GM10266 (cell line): ENCODE measurements around the gene ANXA2R.
"Not testable (repeated sequence)": the region's sequence is repeated elsewhere in the genome, so short reads cannot be mapped to it uniquely, and the experiment has no call there.

Experiments
- DNase-seq: peaks from one replicate; pipeline ENCODE4 v3.0.0; 2012; ENCODE audit errors: extremely low spot score
- TF ChIP-seq, protein P1 (sequence below): IDR thresholded peaks from 2 replicates; pipeline ENCODE4 v1.5.1; 2012; ENCODE audit warnings: mild to moderate bottlenecking, low read depth; ENCODE audit not compliant: control insufficient read depth, insufficient read depth; ENCODE audit errors: missing control alignments

ANXA2R gene

DNA sequence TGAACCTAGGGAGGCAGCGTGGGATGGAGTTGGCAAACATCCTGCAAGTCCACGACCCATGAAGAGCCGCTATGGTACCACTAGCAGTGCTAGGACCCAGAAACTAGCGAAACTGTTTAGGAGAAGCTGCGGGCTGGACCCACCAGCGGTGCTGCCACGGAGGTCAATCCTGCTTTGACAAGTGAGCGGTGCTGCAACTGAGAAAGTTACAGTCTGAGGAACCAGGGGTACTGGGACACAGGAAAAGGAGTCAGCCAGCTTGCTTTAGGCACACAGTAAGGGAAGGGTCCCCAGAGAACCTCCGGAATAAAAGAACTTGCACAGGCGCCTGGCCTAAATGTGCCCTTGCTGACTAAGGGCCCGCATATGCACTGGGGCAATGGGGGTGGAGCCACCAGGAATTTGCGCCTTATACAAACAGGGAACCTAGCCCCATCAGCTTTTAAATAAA is 23.6 kb upstream of the ANXA2R start:
- TF ChIP-seq, protein P1, sequence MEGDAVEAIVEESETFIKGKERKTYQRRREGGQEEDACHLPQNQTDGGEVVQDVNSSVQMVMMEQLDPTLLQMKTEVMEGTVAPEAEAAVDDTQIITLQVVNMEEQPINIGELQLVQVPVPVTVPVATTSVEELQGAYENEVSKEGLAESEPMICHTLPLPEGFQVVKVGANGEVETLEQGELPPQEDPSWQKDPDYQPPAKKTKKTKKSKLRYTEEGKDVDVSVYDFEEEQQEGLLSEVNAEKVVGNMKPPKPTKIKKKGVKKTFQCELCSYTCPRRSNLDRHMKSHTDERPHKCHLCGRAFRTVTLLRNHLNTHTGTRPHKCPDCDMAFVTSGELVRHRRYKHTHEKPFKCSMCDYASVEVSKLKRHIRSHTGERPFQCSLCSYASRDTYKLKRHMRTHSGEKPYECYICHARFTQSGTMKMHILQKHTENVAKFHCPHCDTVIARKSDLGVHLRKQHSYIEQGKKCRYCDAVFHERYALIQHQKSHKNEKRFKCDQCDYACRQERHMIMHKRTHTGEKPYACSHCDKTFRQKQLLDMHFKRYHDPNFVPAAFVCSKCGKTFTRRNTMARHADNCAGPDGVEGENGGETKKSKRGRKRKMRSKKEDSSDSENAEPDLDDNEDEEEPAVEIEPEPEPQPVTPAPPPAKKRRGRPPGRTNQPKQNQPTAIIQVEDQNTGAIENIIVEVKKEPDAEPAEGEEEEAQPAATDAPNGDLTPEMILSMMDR = no peak
- DNase-seq = no peak

DNA sequence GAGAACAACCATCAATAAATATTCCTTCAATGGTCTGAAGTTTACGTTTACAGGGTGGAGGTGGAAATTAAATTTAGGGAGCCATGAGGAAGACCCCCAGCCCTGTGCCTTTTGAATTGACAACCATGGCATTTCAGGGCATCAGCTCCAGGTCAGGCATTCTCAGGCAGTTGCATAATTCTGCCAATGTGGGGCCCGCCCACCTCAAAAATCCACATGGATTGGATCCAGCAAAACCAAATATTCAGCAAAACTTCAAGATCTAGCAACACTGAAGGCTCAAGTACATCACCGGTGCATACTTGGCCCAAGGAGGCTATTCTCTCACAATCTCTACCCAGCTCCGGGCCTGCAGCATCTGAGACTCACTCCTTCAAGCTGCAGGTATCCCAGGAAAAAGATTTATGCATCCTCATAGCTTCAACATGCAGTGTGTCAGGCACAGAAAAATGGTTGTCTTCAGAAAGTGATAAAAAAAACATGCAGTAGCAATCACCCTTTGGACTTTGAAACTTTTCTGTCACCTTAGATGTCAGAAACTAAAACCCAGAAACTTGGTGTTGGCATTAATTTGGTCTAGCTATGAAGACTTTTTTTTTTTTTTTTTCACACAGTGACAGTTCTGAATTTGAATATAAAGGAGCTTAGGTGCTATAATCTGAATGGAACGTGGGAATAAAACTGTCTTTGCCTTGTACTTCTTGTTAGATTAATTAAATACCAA is 21.4 kb upstream of the ANXA2R start:
- DNase-seq = no peak
- TF ChIP-seq, protein P1 = no peak

DNA sequence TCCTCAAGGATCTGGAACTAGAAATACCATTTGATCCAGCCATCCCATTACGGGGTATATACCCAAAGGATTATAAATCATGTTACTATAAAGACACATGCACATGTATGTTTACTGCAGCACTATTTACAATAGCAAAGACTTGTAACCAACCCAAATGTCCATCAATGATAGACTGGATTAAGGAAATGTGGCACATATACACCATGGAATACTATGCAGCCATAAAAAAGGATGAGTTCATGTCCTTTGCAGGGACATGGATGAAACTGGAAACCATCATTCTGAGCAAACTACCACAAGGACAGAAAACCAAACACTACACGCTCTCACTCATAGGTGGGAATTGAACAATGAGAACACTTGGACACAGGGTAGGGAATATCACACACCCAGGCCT is 19.9 kb upstream of the ANXA2R start:
- DNase-seq = not testable (repeated sequence)

DNA sequence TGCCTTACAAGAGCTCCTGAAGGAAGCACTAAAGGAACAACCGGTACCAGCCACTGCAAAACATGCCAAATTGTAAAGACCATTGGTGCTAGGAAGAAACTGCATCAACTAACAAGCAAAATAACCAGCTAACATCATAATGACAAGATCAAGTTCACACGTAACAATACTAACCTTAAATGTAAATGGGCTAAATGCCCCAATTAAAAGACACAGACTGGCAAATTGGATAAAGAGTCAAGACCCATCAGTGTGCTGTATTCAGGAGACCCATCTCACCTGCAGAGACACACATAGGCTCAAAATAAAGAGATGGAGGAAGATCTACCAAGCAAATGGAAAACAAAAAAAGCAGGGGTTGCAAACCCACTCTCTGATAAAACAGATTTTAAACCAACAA is 15.0 kb upstream of the ANXA2R start:
- DNase-seq = not testable (repeated sequence)

DNA sequence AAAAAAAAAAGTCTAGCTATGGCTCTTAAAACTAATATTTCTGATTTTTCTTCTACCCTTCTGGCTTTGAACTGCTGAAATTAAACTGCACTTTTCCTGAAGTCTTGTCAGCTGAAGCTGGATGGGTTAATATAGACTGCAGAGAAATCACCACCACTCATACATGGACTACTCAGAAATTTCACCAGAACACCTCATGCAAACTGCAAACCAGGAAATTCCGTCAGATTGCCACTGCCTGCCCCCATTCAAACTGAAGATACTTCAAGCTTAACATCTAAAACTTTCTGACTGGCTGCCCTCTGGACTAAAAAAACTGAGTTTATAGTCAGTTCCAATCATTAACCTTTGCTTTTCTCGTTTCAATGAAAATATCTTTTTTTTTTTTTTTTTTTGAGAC is 11.6 kb upstream of the ANXA2R start:
- no peak for DNase-seq
- TF ChIP-seq, protein P1 = no peak

DNA sequence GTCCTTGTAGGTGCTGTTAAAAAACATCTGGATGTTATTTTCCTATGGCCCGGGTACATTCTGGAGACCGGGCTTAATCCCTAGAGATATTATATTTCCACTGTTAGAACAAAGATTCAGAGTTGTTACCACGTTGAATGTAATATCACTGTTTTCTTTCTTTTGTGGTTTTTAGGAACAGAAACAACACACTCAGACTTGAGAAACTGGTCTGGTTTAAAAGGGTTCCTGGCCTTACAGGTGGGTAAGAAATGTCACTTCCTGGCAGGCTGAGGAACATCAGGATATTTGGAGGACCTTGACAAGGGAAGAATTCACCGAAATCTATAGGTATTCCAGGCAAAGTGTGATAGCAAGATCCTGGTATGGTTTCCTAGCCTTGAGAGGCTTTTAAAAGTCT is 10.3 kb upstream of the ANXA2R start:
- TF ChIP-seq, protein P1 = no peak
- DNase-seq = no peak

DNA sequence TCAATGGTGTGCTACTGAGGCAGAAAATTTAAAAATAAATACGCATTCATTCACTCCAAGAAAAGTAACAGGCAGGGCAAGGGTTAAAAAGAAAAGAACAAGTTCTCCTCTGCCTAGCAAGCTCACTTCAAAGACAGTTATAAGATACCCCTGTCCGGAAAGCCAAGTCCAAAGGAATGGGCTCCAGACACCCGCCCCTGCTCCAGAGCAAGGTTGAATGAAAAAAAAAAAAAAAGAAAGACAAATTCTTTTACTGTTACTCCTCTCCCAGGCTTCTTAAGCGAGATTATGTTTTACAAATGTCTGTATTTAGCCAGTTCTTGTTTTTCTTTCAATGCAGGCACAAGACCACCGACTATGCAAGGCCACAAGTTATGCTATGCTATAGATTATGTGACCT is 9.1 kb upstream of the ANXA2R start:
- TF ChIP-seq, protein P1 = no peak
- no peak for DNase-seq

DNA sequence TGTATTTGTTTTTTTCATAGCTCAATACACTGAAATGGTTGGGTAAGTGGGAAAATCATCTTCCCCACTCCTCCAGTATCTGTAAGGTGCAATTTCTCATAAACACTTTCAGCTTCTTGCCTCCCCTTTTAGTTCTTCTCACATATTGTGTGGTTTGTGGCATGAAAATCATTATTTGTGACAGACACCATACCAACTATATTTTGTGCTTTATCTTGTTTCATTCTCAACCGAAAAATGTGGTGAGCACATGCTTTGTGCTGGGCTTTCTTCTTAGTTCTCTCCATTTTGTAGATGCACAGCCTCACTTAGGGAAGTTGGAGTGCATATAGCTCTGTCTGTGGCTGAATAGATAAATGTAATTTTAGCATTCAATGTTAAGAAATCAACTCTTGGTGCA is 6.4 kb upstream of the ANXA2R start:
- TF ChIP-seq, protein P1 = no peak
- DNase-seq = no peak
